H1 (cell line): Measurements from ENCODE around the gene CCDC51. TPM values are rescaled to one million over a fixed set of nuclear protein-coding genes. Genes with fewer than 3 reads are reported as not detected.

ENCODE experiments used
- CTCF ChIA-PET: fragments of 300-600 bp; sonication (Branson Sonifier 250); formaldehyde crosslinking; loops from one replicate; lab custom pipeline; 2021; ENCODE audit not compliant: partially characterized antibody; lab: Charles Lee
- POLR2A ChIA-PET: fragments of 300-600 bp; sonication (Branson Sonifier 250); formaldehyde crosslinking; loops from one replicate; lab custom pipeline; 2021; ENCODE audit warnings: inconsistent platforms; ENCODE audit not compliant: partially characterized antibody; lab: Charles Lee
- DNase-seq, 2 experiments: peaks; one replicate each; pipeline versions ENCODE4 v3.0.0 to v3.0.0-alpha.2; 2010 to 2022; ENCODE audit warnings: low spot score in 2 of 2, low read depth in 1 of 2, mixed read lengths in 1 of 2
- FAIRE-seq: peaks from 2 replicates; lab custom pipeline; 2011; peaks lifted over from hg19 to GRCh38; lab: Jason Lieb, UNC
- H2AFZ ChIP-seq: 2 replicates; pipeline ENCODE4 v1.8.1; 2012; ENCODE audit warnings: low read length, inconsistent platforms
- H2AK5ac ChIP-seq: 2 replicates; pipeline ENCODE4 v1.6.1; 2013; ENCODE audit warnings: low read depth, low read length
- H2BK120ac ChIP-seq: replicated peaks from 2 replicates; pipeline ENCODE3; 2013; ENCODE audit warnings: low read depth, low read length, inconsistent platforms
- H2BK12ac ChIP-seq: 2 replicates; pipeline ENCODE4 v1.6.1; 2013; ENCODE audit warnings: low read depth, low read length
- H2BK15ac ChIP-seq: 2 replicates; pipeline ENCODE4 v1.6.1; 2013; ENCODE audit warnings: low read length
- H2BK20ac ChIP-seq: 2 replicates; pipeline ENCODE4 v1.6.1; 2013; ENCODE audit warnings: low read length
- H2BK5ac ChIP-seq: 2 replicates; pipeline ENCODE4 v1.6.1; 2013; ENCODE audit warnings: low read depth, low read length
- H3K14ac ChIP-seq: 2 replicates; pipeline ENCODE4 v1.6.1; 2013; ENCODE audit warnings: inconsistent platforms; ENCODE audit not compliant: insufficient read length
- H3K18ac ChIP-seq: 2 replicates; pipeline ENCODE4 v1.6.1; 2013; ENCODE audit warnings: low read length; ENCODE audit errors: extremely low read depth
- H3K23ac ChIP-seq: 2 replicates; pipeline ENCODE4 v1.6.1; 2013; ENCODE audit warnings: inconsistent platforms; ENCODE audit not compliant: insufficient read length
- H3K23me2 ChIP-seq: 2 replicates; pipeline ENCODE4 v1.6.1; 2013; ENCODE audit warnings: low read depth, low read length
- H3K27ac ChIP-seq: 2 replicates; pipeline ENCODE4 v1.6.1; 2011; ENCODE audit warnings: low read depth, low read length, inconsistent platforms
- H3K27me3 ChIP-seq, 4 experiments: replicated peaks in 1 of 4; 1 replicate in 1 of 4; 2 replicates in 3 of 4; pipeline versions ENCODE4 v1.6.1 to v1.8.1; 2011 to 2013; ENCODE audit warnings: low read length in 3 of 4, mild to moderate bottlenecking in 3 of 4, inconsistent platforms in 2 of 4, mixed read lengths in 2 of 4, moderate library complexity in 1 of 4; ENCODE audit not compliant: control insufficient read depth in 3 of 4, insufficient read depth in 3 of 4; ENCODE audit errors: extremely low read depth in 1 of 4
- H3K36me3 ChIP-seq, 4 experiments: 2 replicates each; pipeline versions ENCODE4 v1.6.1 to v1.8.1; 2011 to 2013; ENCODE audit warnings: mild to moderate bottlenecking in 4 of 4, low read length in 3 of 4, moderate library complexity in 2 of 4, control low read depth in 1 of 4, inconsistent platforms in 1 of 4; ENCODE audit not compliant: insufficient read depth in 4 of 4, control insufficient read depth in 2 of 4
- H3K4ac ChIP-seq: replicated peaks from 2 replicates; pipeline ENCODE3; 2013; ENCODE audit warnings: low read length, low read depth, mixed read lengths, inconsistent platforms; ENCODE audit not compliant: insufficient read length
- H3K4me1 ChIP-seq, 4 experiments: replicated peaks in 1 of 4; 1 replicate in 1 of 4; 2 replicates in 3 of 4; pipeline versions ENCODE4 v1.6.1 to v1.8.1; 2011 to 2013; ENCODE audit warnings: low read length in 3 of 4, inconsistent platforms in 2 of 4, mixed read lengths in 1 of 4; ENCODE audit not compliant: insufficient read depth in 4 of 4, control insufficient read depth in 3 of 4
- H3K4me2 ChIP-seq, 2 experiments: 2 replicates each; pipeline versions ENCODE4 v1.6.1 to v1.8.1; 2011 to 2013; ENCODE audit warnings: low read depth in 2 of 2, low read length in 2 of 2, control low read depth in 1 of 2, inconsistent platforms in 1 of 2, mild to moderate bottlenecking in 1 of 2; ENCODE audit not compliant: insufficient read depth in 1 of 2
- H3K4me3 ChIP-seq, 4 experiments: fragments of 200-600, 300-600 bp in 1 of 4; sonication (generic), shearing (Covaris generic), sonication (Bioruptor Twin) in 1 of 4; 2 replicates each; pipeline versions ENCODE4 v1.5.1 to v1.8.1; 2011 to 2016; ENCODE audit warnings: low read length in 4 of 4, low read depth in 3 of 4, control low read depth in 2 of 4, inconsistent platforms in 2 of 4, mild to moderate bottlenecking in 2 of 4, mixed read lengths in 1 of 4, moderate library complexity in 1 of 4; ENCODE audit not compliant: insufficient read depth in 2 of 4; ENCODE audit errors: extremely low read depth in 1 of 4
- H3K56ac ChIP-seq: replicated peaks from 2 replicates; pipeline ENCODE3; 2013; ENCODE audit warnings: low read depth, mild to moderate bottlenecking, mixed read lengths, low read length, inconsistent platforms; ENCODE audit not compliant: insufficient read length
- H3K79me1 ChIP-seq: 2 replicates; pipeline ENCODE4 v1.6.1; 2013; ENCODE audit warnings: low read depth, low read length, control low read depth
- H3K79me2 ChIP-seq, 2 experiments: 2 replicates each; pipeline versions ENCODE4 v1.6.1 to v1.8.1; 2012 to 2013; ENCODE audit warnings: low read length in 2 of 2, mild to moderate bottlenecking in 2 of 2, inconsistent platforms in 1 of 2; ENCODE audit not compliant: insufficient read depth in 2 of 2, control insufficient read depth in 1 of 2
- H3K9ac ChIP-seq, 4 experiments: replicated peaks in 1 of 4; 1 replicate in 1 of 4; 2 replicates in 3 of 4; pipeline versions ENCODE4 v1.6.1 to v1.8.1; 2011 to 2013; ENCODE audit warnings: low read depth in 3 of 4, low read length in 3 of 4, control low read depth in 2 of 4, mild to moderate bottlenecking in 2 of 4, moderate library complexity in 2 of 4, inconsistent platforms in 1 of 4; ENCODE audit errors: extremely low read depth in 1 of 4
- H3K9me3 ChIP-seq, 2 experiments: 2 replicates each; pipeline versions ENCODE4 v1.6.1 to v1.8.1; 2012 to 2013; ENCODE audit warnings: mild to moderate bottlenecking in 2 of 2, moderate library complexity in 2 of 2, control low read depth in 1 of 2, inconsistent platforms in 1 of 2, low read depth in 1 of 2, low read length in 1 of 2, mixed read lengths in 1 of 2; ENCODE audit not compliant: insufficient read depth in 2 of 2
- H4K20me1 ChIP-seq, 2 experiments: replicated peaks in 1 of 2; 2 replicates each; pipeline versions ENCODE3 to v1.8.1; 2011 to 2013; ENCODE audit warnings: inconsistent platforms in 2 of 2, low read length in 2 of 2, mild to moderate bottlenecking in 1 of 2; ENCODE audit not compliant: insufficient read depth in 2 of 2, control insufficient read depth in 1 of 2
- H4K5ac ChIP-seq: 2 replicates; pipeline ENCODE4 v1.6.1; 2013; ENCODE audit warnings: low read length, low read depth, mixed read lengths, inconsistent platforms; ENCODE audit not compliant: insufficient read length
- H4K8ac ChIP-seq: 2 replicates; pipeline ENCODE4 v1.8.0; 2013; ENCODE audit warnings: mild to moderate bottlenecking, moderate library complexity, low read length, inconsistent platforms; ENCODE audit not compliant: insufficient read depth; ENCODE audit errors: extremely low read depth
- H4K91ac ChIP-seq: replicated peaks from 2 replicates; pipeline ENCODE3; 2013; ENCODE audit warnings: low read length, mixed read lengths, inconsistent platforms; ENCODE audit not compliant: insufficient read length
- CREB1 ChIP-seq: IDR thresholded peaks from 2 replicates; pipeline ENCODE4 v1.6.1; 2012; ENCODE audit warnings: inconsistent platforms
- CTCF ChIP-seq, 3 experiments: IDR thresholded peaks; 1 replicate in 2 of 3; 2 replicates in 1 of 3; pipeline versions ENCODE4 v1.5.1 to v1.6.1; 2011; ENCODE audit warnings: low read length in 3 of 3, mild to moderate bottlenecking in 3 of 3, inconsistent platforms in 2 of 3, low read depth in 1 of 3, moderate library complexity in 1 of 3; ENCODE audit not compliant: insufficient read depth in 1 of 3; ENCODE audit errors: control extremely low read depth in 1 of 3
- MAX ChIP-seq: IDR thresholded peaks from 2 replicates; pipeline ENCODE4 v1.6.1; 2012; ENCODE audit warnings: inconsistent platforms
- POLR2A ChIP-seq, 2 experiments: IDR thresholded peaks; 1 replicate in 1 of 2; 2 replicates in 1 of 2; pipeline ENCODE4 v1.6.1; 2011; ENCODE audit warnings: low read depth in 2 of 2, low read length in 2 of 2, mild to moderate bottlenecking in 2 of 2; ENCODE audit errors: control extremely low read depth in 1 of 2
- SP2 ChIP-seq: IDR thresholded peaks from 2 replicates; pipeline ENCODE4 v1.6.1; 2012; ENCODE audit warnings: mild to moderate bottlenecking, low read length, inconsistent platforms
- TAF1 ChIP-seq: IDR thresholded peaks from 2 replicates; pipeline ENCODE4 v1.6.1; 2011; ENCODE audit warnings: mild to moderate bottlenecking, low read depth, low read length
- TBP ChIP-seq: IDR thresholded peaks from 2 replicates; pipeline ENCODE4 v1.6.1; 2011; ENCODE audit warnings: low read depth, low read length, improper control_type of control experiment
- WGBS, 2 experiments: shearing (Covaris generic) in 1 of 2; methylation state at CpG; one replicate each; pipeline versions ENCODE4 v1.1.6 to v1.1.7; 2013 to 2015; ENCODE audit warnings: low lambda C conversion rate in 2 of 2, mixed read lengths in 2 of 2, inconsistent platforms in 1 of 2, low coverage in 1 of 2, missing lambda C conversion rate in 1 of 2; ENCODE audit not compliant: insufficient replicate concordance in 2 of 2, insufficient coverage in 1 of 2, insufficient read length in 1 of 2; ENCODE audit errors: extremely low coverage in 1 of 2, missing lambda C conversion rate in 1 of 2; 5-methylcytosine and 5-hydroxymethylcytosine counted together
- polyA plus RNA-seq, 7 experiments: library from polyadenylated mRNA; depleted of rRNA in 3 of 7; stranded (reverse) in 5 of 7; unstranded in 2 of 7; fragments of >200 nt in 5 of 7; fragments of 200-250 nt in 2 of 7; gene quantifications; 1 replicate in 5 of 7; 2 replicates in 1 of 7; 4 replicates in 1 of 7; pipeline versions ENCODE4 v1.2.1 to v1.2.3, GENCODE V29; 2011 to 2013; ENCODE audit warnings: missing spikeins in 2 of 7, mixed read lengths in 2 of 7
- total RNA-seq: library from RNA; stranded (reverse); fragmentation: NEBNext Ultra II Directional; extraction: Animal tissue kit (Norgen Biotek cat#: 25700); gene quantifications from 2 replicates; pipeline ENCODE4 v1.2.1, GENCODE V29; 2021

The CCDC51 gene
- total and polyA plus RNA-seq, 2 of the 8 experiments (the other 6 are each of a cell fraction or from before 2014, with no cell fraction given): 21.3 to 21.4 TPM

DNA sequence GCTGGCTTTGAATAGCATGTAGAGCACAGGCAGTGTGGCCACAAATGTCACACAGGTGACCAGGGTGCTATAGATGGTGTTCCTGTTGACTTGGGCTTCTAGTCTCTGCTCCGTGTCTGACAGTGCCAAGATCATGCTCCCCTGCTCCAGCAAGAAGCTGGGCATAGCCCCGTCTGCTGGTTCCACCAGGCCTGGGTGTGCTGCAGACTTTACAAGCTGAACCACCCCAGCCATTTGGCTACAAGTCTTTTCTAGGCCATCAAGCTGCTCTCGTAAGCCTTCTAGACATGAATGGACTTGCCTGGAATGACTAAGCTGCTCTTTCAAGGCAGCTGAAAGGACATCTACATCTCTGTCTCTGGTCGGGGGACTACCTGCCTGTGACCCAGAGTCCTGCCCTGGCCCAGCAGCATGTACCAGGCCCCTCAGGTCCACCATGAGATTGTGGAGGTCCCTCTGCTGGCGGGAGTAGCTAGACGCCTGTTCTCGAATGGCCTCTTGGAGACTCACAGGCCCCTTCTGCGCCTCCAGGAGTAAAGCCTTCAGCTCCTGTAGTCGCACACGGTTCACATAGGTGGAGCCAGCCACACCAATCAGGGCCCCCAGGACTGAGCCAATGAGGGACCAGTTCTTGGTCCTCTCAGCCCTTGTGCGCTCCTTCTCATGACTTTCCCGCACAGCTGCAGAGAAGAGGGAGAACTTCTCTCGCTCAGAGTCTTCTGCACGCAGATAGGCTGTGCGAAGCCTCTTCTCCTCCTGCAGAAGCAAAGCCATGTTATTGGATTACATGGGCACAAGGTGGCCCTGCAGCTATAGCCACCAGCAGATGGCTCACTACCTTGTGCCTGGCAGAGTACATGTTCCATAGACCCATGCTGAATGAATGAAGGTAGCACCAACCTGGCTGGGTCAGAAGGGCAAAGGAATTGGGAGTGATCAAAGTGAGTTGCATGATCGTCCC is 7.2 kb downstream of the CCDC51 start:
- Histone ChIP-seq H3K23me2 (peaks cover 6% of the 10 kb centered on the region; the same call in 1 of the 2 replicates), H3K27me3 (no peaks in the 10 kb centered on the region), H2BK15ac (0 out of 2 replicates have a peak overlapping the region, but pooled peaks have one; percentile 8), H3K14ac (no peak overlapping the region), H2AK5ac (no peak overlapping the region; the same call in 1 of the 2 replicates), H3K79me1 (peaks cover 4% of the 10 kb centered on the region), H4K5ac (no peak overlapping the region), H3K4ac (peak overlapping the region; percentile 15), H2BK5ac (peak overlapping the region; percentile 37; the same call in 1 of the 2 replicates), H3K18ac (no peak overlapping the region), H2BK20ac (no peak overlapping the region), H3K9ac (no peak overlapping the region; a peak in 2 of 7 replicates), H3K9me3 (no peaks in the 10 kb centered on the region), H3K4me3 (no peak overlapping the region), H4K20me1 (peaks cover 2 to 4% of the 10 kb centered on the region in 2 experiments), H3K4me1 (peaks cover 7 to 18% (median 14%) of the 10 kb centered on the region in 4 experiments), H3K79me2 (peaks cover 8 to 33% of the 10 kb centered on the region in 2 experiments), H3K23ac (no peak overlapping the region), H3K4me2 (no peak overlapping the region), H2BK12ac (no peak overlapping the region), H4K91ac (no peak overlapping the region), H2BK120ac (peak overlapping the region; percentile 1), H3K36me3 (peaks cover 4 to 26% (median 12%) of the 10 kb centered on the region in 4 experiments; a peak in 6 of 8 replicates), H2AFZ (no peak overlapping the region), H3K56ac (no peak overlapping the region), H3K27ac (peak overlapping the region; percentile 42), H4K8ac (no peak overlapping the region)
- no peak for DNase-seq
- 85% methylated on average over 16 of the region's 16 CpGs; no CpG with 5 or more reads in 1 of the 2 experiments for WGBS, 2 experiments
- peak; percentile 55 for FAIRE-seq
- CTCF ChIA-PET: interaction anchor here (0.6 to 7.7 kb wide), 43 partner anchors 10 to 509 kb away, joined by 3 to 220 read pairs (median 4); partner anchors contain the start of genes ATRIP, FBXW12 and SHISA5
- POLR2A ChIA-PET: interaction anchor here (0.6 to 31.5 kb wide), 12 partner anchors 10 to 891 kb away, joined by 3 to 650 read pairs (median 4); partner anchors contain the start of genes ATRIP, CCDC51, TMA7 and ZNF589
- TF ChIP-seq TBP (0 out of 2 replicates have a peak, but pooled peaks have one; percentile 46), CREB1 (0 out of 2 replicates have a peak, but pooled peaks have one; percentile 49), TAF1 (0 out of 2 replicates have a peak, but pooled peaks have one; percentile 38), SP2 (no peak), MAX (peak; percentile 38; the same call in 1 of the 2 replicates), CTCF (IDR thresholded peaks at IDR 0.05; ENCODE audit: control extremely low read depth in 1 of 3, insufficient read depth in 1 of 3, low read depth in 1 of 3, low read length in 3 of 3) (peak in 2 of 3 experiments; percentile 43 to 73; a peak in 3 of 4 replicates), POLR2A (IDR thresholded peaks at IDR 0.05; ENCODE audit: control extremely low read depth in 1 of 2, low read depth in 2 of 2, low read length in 2 of 2) (0 out of 3 replicates have a peak, but pooled peaks of 1 of the 2 experiments have one; percentile 26)
